CD4-positive, alpha-beta T cell treated with Interleukin-1 beta for 1 hour (primary cell): ENCODE results near the gene L3MBTL2.

ENCODE experiments used
- DNase-seq, 2 donors: peaks; one replicate each; pipeline ENCODE4 v3.0.0-alpha.2; 2020 to 2022

The L3MBTL2 gene

GRCh38 chr22:41280854-41281253 lies 75.7 kb downstream of the L3MBTL2 start:
- DNase-seq: no peak
